ENCODE data around the gene BNIPL.

BNIPL gene

GRCh38 chr1:151085953-151086559 is 49.7 kb downstream of the BNIPL start:
- H3K4me3 ChIP-seq (ENCODE audit: low read length): no peak overlapping the region
- no peak for DNase-seq (ENCODE audit: low read depth, low spot score)

Data from Jurkat, Clone E6-1 (cell line).